ENCODE data around the gene MRM3. TPM values are rescaled to one million over a fixed set of nuclear protein-coding genes. Genes with fewer than 3 reads are reported as not detected.

Gene MRM3
- total RNA-seq (2022; extraction: Qiagen RNA extraction): 43.3 to 50.5 TPM (median 44.2 TPM) in 5 replicates

GRCh38 chr17:781805-782731, at the start of gene MRM3, which contains the start of gene GLOD4:
TSS of gene MRM3 (plus strand) at chr17:782353. CDS start at chr17:782379, 26 bp downstream.
TSS of gene GLOD4 (minus strand) at chr17:782280. CDS start at chr17:782255, 25 bp downstream.

GRCh38 chr17:752002-752619, 30.0 kb upstream of the MRM3 start, which contains the start of gene GEMIN4:
TSS of gene GEMIN4 (minus strand) at chr17:752264. CDS start at chr17:752142, 122 bp downstream.

Other genes with a start within 250 kb of the MRM3 start
- 20.6 to 27.6 TPM (median 23.5 TPM) in 5 replicates for gene VPS53, start 67.5 kb upstream of the MRM3 start, total RNA-seq (2022; extraction: Qiagen RNA extraction)
- 48.7 to 61.1 TPM (median 57.9 TPM) in 5 replicates for gene TLCD3A, start 49.8 kb upstream of the MRM3 start, total RNA-seq (2022; extraction: Qiagen RNA extraction)
- 56.1 to 65.3 TPM (median 63.2 TPM) in 5 replicates for gene GEMIN4, start 30.1 kb upstream of the MRM3 start, total RNA-seq (2022; extraction: Qiagen RNA extraction)
- gene GLOD4, start 73 bp upstream of the MRM3 start, total RNA-seq (2022; extraction: Qiagen RNA extraction): 93.4 to 137 TPM (median 97.5 TPM) in 5 replicates
- gene NXN, start 197.4 kb downstream of the MRM3 start, total RNA-seq (2022; extraction: Qiagen RNA extraction): 22.3 to 27.3 TPM (median 26.6 TPM) in 5 replicates
- gene TIMM22, start 214.8 kb downstream of the MRM3 start, total RNA-seq (2022; extraction: Qiagen RNA extraction): 25.2 to 30.5 TPM (median 29.3 TPM) in 5 replicates